Colonic mucosa (tissue), 4 donors: ENCODE data around the gene OTX1. TPM values are rescaled to one million over a fixed set of nuclear protein-coding genes. Genes with fewer than 3 reads are reported as not detected.
A peak's percentile ranks its signal among the peaks of the same experiment; 100 is the strongest.

Source experiments
- DNase-seq: peaks from one replicate; pipeline ENCODE4 v3.0.0-alpha.2; 2020
- H3K27ac ChIP-seq: fragments of 200-600 bp; one replicate; pipeline ENCODE4 v1.8.0; 2021
- H3K27me3 ChIP-seq: fragments of 200-600 bp; one replicate; pipeline ENCODE4 v1.8.0; 2021
- H3K36me3 ChIP-seq: fragments of 200-600 bp; one replicate; pipeline ENCODE4 v1.8.0; 2021
- H3K4me1 ChIP-seq: fragments of 200-600 bp; one replicate; pipeline ENCODE4 v1.8.0; 2021; ENCODE audit warnings: mild to moderate bottlenecking
- H3K4me3 ChIP-seq: fragments of 200-600 bp; one replicate; pipeline ENCODE4 v1.8.0; 2021
- H3K9ac ChIP-seq, 2 donors: one replicate each; pipeline ENCODE4 v1.7.0; 2013; ENCODE audit warnings: control low read depth in 2 of 2, low read depth in 2 of 2, low read length in 2 of 2
- H3K9me3 ChIP-seq: fragments of 200-600 bp; one replicate; pipeline ENCODE4 v1.8.0; 2021
- CTCF ChIP-seq: fragments of 200-600 bp; IDR thresholded peaks from one replicate; pipeline ENCODE4 v1.8.0; 2022; ENCODE audit warnings: antibody characterized with exemption, mild to moderate bottlenecking
- intact Hi-C: fragments of 100-400 bp; cut with DNase I; formaldehyde crosslinking; loops from one replicate; pipeline ENCODE4 v1.14.1; 2022
- total RNA-seq, 2 donors: library from RNA; stranded (reverse); fragmentation: NEBNext Ultra II Directional in 1 of 2; extraction: Animal tissue kit (Norgen Biotek cat#: 25700) in 1 of 2; gene quantifications; one replicate each; pipeline ENCODE4 v1.2.1, GENCODE V29; 2021
- donor health status: healthy.
- donor health status: DM: no; HTN: no; CAD: no.
- donor health status: DM: no; HTN: no; CAD: no.

The OTX1 gene
- total RNA-seq, 2 donors from 2014 or later, result not detected

DNA sequence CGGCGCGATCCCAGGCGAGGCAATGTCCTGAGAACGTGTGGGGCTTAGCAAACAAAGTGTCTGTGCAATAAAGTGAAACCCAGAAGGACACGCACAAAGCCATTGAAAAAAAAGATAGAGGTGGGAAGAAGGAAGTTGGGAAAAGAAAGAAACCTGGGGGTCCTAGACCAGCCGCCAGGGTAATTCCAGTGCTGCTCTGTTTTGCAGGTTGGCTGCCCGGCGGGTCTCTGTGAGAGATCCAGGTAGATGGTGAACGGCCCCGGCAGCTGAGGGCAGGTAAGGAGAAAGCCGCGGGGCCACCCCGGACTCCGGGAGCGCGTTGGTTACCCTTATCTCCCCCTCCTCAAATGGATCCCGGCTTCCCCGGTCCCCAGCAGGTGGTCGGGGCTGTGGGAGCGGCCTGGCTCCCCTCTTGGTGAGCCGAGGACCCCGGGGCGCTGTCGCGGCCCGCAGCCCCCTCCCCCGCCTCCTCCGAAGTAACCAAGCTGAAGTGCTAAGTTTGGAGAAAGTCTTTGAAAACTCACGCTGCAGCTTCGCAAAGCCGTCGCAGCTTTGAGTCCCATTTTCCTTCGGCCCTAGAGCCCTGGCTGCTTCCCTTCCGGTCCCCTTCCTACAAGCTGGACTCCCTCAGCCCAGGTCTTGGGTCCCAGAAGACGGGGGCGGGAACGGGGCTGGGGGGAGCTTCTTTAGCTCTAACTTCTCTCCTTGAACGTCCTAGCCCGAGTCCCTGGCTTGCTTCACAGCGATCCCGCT lies 588 bp downstream of the OTX1 start:
- Histone ChIP-seq H3K4me1 (peaks cover 34% of the 10 kb centered on the region), H3K4me3 (peak overlapping the region; percentile 46), H3K27me3 (peaks cover 91% of the 10 kb centered on the region), H3K27ac (no peak overlapping the region), H3K9ac (no peak overlapping the region), H3K36me3 (no peaks in the 10 kb centered on the region), H3K9me3 (no peaks in the 10 kb centered on the region)
- intact Hi-C loops, result no loop called here
- TF ChIP-seq CTCF, result no peak
- no peak for DNase-seq

DNA sequence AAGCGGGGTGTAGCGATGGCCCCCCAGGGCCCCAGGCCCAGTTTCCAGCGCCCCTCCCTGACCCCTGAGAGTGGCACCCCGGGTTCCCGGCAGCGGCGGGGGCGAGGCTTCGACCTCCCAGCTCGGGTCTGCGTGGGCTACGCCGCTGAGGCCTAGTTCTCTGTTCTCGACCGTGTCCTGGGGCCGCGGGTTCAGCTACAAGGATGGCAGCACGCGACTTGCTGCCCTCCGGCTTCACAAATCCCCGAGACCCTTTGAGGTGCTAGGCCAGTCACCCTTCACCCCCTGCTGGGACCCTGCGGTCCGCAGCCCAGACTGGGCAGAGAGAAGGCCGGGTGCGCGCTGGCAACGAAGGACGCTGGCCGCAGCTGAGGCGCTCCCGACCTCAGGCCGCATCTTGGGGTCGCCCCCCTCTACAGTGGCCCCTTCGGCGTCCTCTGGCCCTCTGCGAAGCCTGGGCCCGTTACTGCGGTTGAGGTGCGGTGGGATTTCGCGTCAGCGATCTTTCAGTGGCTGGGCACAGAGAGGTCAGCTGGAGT lies 1.2 kb downstream of the OTX1 start:
- no peak overlapping the region for H3K9ac ChIP-seq
- H3K9me3 ChIP-seq, result no peaks in the 10 kb centered on the region
- H3K27me3 ChIP-seq, result peaks cover 97% of the 10 kb centered on the region
- DNase-seq, result no peak
- intact Hi-C loops, result no loop called here
- peaks cover 34% of the 10 kb centered on the region for H3K4me1 ChIP-seq
- no peak overlapping the region for H3K27ac ChIP-seq
- no peak for TF ChIP-seq CTCF
- H3K4me3 ChIP-seq, result no peak overlapping the region
- no peaks in the 10 kb centered on the region for H3K36me3 ChIP-seq

DNA sequence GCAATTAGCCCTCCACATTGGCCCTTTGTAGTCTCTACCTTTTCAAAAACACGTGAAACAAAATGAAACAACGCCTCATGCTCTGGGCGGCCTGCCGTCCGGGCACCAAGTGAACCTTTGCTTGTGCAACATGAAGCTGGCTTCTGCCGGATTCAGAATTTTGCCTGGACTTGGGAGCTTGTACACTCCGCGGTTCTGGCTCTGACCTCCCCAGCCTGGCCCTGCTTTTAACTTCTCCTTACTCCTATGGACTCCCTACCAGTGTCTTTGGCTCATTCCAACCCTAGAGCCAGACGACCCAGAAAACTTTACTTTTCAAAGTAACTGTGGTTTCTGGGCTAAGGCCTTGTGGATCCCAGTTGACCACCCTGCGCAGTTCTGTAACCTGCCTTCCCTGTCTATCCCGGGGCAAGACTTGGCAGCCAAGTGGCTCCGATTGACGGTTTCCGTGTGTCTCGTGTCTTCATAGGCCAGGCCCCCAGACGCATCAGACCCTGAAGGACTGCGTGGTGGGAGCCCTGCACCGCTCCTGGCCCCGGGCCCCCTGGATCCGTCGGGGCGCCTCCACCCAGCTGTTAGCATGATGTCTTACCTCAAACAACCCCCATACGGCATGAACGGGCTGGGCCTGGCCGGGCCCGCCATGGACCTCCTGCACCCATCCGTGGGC lies 1.9 kb downstream of the OTX1 start:
- DNase-seq, result no peak
- H3K9me3 ChIP-seq, result no peaks in the 10 kb centered on the region
- H3K4me3 ChIP-seq, result no peak overlapping the region
- intact Hi-C loops, result no loop called here
- no peak overlapping the region for H3K27ac ChIP-seq
- no peak for TF ChIP-seq CTCF
- H3K36me3 ChIP-seq, result no peaks in the 10 kb centered on the region
- H3K4me1 ChIP-seq, result peaks cover 27% of the 10 kb centered on the region
- peaks cover 98% of the 10 kb centered on the region for H3K27me3 ChIP-seq
- H3K9ac ChIP-seq, result no peak overlapping the region

- Histone ChIP-seq H3K27ac (no peak overlapping the region), H3K9me3 (no peaks in the 10 kb centered on the region), H3K36me3 (no peaks in the 10 kb centered on the region), H3K9ac (no peak overlapping the region), H3K27me3 (peaks cover 98% of the 10 kb centered on the region), H3K4me1 (peaks cover 20% of the 10 kb centered on the region), H3K4me3 (peak overlapping the region; percentile 19)
- no peak for TF ChIP-seq CTCF
- DNase-seq, result no peak
- intact Hi-C loops, result no loop called here
These were observed 2.7 kb downstream of the OTX1 start for GRCh38 chr2:63053081-63053888.

- TF ChIP-seq CTCF, result no peak
- intact Hi-C loops, result no loop called here
- H3K4me1 ChIP-seq, result peaks cover 19% of the 10 kb centered on the region
- no peak overlapping the region for H3K27ac ChIP-seq
- peak; percentile 42 for DNase-seq
- peaks cover 98% of the 10 kb centered on the region for H3K27me3 ChIP-seq
- H3K4me3 ChIP-seq, result peak overlapping the region; percentile 19
- no peaks in the 10 kb centered on the region for H3K9me3 ChIP-seq
- no peaks in the 10 kb centered on the region for H3K36me3 ChIP-seq
- H3K9ac ChIP-seq, result peak overlapping the region in 1 of 2 donors; percentile 26
These were observed 3.4 kb downstream of the OTX1 start for GRCh38 chr2:63053889-63054602.
